Left kidney (tissue), 2 donors: Measurements from ENCODE around the gene SBNO2. TPM values are rescaled to one million over a fixed set of nuclear protein-coding genes. Genes with fewer than 3 reads are reported as not detected.
A peak's percentile ranks its signal among the peaks of the same experiment; 100 is the strongest.

Experiments used
- DNase-seq: peaks from one replicate; pipeline ENCODE4 v3.0.0-alpha.2; 2013
- polyA plus RNA-seq: library from polyadenylated mRNA; unstranded; fragments of 120-200 nt; gene quantifications from one replicate; pipeline ENCODE4 v1.2.1, GENCODE V29; 2013; ENCODE audit not compliant: insufficient read length

SBNO2 gene
- polyA plus RNA-seq, 1 donor, result 15.1 TPM

GRCh38 chr19:1073063-1073955 lies 100.8 kb downstream of the SBNO2 start:
- no peak for DNase-seq

- no peak for DNase-seq
These were observed 101.6 kb downstream of the SBNO2 start for GRCh38 chr19:1072371-1073015.

GRCh38 chr19:1070931-1071791 lies 102.9 kb downstream of the SBNO2 start:
- DNase-seq, result no peak

GRCh38 chr19:1070576-1070930 lies 103.5 kb downstream of the SBNO2 start:
- no peak for DNase-seq

DNA sequence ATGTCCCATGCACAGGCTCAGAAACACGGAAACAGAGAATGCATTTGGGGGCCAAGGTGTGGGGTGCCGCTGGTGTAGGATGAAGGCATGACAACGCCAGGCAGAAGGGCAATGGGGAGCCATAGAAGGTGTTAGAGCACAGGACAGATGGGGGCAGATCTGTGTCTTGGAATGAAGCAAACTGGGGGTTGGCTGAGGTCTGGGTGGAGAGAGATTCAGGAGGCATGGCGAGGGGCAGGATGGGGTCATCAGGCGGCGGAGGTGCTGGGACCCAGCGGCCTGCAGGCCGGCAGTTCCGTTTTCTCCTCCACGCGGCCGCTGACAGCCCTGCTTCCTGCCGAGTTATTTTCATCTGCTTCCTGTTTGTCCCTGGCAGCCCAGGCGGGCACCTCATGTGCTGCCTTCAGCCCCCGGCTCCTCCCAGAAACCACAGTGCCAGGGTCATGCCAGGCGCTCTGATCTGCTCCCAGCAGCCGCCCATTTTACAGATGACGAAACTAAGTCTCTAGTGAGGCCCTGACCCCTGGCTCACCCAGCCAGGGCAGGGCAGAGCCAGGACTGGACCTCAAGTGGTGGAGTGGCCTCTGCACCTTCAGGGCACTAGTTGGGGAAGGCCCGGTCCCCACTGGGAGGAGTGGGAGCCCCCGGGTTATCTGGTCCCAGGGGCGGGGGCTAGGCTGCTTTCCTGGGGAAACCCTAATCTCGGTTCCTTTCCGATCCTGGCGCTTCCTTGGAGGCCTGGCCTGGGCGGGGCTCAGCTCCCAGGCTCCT lies 104.9 kb downstream of the SBNO2 start:
- no peak for DNase-seq

DNA sequence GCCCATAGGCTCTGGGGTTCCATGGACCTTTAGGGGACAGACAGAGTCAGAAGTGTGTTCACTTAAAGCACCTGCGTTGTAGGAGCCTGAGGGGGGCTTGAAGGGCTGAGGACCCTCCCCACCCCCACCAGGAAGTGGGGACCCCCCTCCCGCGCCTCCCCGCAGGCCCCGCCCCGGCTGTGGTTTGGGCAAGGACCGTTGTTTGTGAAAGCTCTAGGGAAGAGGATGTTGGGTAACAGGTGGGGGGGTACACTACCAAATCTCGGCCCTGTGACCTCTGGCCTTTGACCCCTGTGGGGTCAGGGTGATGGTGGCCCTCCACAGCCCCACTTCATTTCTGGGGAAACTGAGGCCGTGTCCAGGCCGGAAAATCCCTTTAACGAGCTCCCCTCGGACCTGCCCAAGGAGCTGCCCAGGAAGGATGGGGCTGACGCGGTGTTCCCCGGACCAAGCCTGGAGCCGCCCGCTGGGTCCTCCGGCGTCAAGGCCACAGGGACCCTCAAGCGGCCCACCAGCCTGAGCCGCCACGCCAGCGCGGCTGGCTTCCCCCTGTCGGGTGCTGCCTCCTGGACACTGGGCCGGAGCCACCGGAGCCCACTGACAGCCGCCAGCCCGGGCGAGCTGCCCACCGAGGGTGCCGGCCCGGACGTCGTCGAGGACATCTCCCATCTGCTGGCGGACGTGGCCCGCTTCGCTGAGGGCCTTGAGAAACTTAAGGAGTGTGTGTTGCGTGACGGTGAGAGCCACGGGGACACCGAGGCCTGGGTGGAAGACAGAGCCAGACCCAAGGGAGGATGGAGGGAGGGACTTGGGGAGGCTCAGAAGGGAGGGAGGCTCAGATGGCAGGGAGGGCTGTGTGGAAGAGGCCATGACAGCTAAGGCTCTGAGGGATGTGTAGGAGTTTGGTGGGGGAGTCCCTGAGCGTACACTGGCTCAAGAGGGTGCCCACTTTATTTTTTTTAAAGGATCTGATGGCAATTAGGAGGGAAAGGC lies 105.8 kb downstream of the SBNO2 start:
- no peak for DNase-seq

DNA sequence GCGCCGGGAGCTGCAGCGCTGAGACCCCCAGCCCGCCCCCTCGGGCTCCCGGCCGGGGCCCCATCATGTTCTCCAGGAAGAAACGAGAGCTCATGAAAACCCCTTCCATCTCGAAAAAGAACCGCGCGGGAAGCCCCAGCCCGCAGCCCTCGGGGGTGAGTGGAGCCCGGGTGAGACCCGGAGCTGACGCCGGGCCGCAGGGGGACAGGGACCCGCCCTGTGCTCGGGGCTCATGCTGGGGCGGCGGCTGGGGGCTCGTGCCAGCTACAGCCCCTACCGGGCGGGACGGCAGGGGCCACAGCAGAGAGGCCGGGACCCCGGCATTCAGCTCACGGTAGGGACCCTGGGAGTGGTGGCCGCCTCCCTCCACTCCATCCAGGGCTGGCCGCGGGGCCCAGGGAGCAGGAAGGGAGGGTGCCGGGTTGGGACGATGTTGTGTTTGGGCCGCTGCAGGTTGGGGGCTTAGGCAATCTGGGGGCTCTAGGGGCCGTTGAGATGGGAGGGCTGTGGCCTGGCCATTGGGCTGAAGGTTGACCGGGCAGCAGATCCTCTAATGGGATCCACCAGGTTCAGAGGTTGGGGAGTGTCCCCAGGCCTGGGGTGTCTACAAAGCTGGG lies 106.6 kb downstream of the SBNO2 start:
- DNase-seq, result no peak

- DNase-seq, result no peak
These were observed 107.2 kb downstream of the SBNO2 start, which contains the start of gene ARHGAP45 for GRCh38 chr19:1066748-1067340. Gene ARHGAP45, plus strand, starts transcription at chr19:1067167. Its CDS starts 239 bp downstream, at chr19:1067406.

DNA sequence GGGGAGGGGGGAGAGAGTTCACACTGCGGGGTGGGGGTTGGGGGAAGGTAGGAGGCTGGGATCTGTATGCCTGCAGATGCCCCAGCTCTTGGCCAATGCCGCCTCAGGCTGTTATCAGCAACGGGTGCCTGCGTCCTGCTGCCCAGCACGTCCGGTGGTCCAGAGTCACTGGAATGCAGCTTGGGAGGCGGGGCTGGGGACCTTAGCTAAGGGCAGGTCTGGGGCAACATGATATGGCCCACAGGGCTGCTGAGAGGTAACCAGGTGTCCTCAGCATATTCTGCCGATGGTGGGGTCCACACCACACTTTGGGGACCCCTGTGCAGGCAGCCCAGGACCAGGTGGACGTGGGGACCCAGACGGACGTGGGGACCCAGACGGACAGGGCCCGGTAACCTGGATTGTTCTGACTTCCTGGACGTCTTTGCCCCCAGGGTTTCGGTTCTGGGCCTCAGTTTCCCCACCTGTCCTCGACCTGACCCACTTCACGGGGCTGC lies 107.8 kb downstream of the SBNO2 start:
- no peak for DNase-seq

DNA sequence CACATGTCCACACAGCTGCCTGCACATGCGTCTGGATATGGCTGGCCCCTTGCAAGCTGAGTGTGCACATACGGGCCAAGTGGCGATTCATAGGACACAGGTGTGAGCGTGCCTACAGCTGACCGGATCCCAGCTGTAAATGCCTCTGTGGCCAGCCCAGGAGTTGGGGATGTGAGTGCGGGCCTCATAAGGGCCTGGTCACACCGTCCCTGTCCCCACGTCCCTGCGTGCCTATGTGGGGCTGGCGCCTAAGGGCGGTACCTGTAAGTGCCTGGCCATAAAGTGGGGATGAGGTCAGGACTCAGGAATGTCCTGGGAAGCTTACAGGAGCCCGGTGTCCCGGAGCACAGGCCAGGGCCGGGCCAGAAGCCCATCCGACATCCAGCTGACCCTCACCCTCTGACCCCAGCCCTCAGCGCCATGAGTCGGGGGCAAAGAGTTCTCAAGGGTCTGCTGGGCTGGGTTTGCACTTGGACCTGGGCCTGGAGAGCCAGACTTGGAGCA lies 108.4 kb downstream of the SBNO2 start:
- DNase-seq, result no peak

DNA sequence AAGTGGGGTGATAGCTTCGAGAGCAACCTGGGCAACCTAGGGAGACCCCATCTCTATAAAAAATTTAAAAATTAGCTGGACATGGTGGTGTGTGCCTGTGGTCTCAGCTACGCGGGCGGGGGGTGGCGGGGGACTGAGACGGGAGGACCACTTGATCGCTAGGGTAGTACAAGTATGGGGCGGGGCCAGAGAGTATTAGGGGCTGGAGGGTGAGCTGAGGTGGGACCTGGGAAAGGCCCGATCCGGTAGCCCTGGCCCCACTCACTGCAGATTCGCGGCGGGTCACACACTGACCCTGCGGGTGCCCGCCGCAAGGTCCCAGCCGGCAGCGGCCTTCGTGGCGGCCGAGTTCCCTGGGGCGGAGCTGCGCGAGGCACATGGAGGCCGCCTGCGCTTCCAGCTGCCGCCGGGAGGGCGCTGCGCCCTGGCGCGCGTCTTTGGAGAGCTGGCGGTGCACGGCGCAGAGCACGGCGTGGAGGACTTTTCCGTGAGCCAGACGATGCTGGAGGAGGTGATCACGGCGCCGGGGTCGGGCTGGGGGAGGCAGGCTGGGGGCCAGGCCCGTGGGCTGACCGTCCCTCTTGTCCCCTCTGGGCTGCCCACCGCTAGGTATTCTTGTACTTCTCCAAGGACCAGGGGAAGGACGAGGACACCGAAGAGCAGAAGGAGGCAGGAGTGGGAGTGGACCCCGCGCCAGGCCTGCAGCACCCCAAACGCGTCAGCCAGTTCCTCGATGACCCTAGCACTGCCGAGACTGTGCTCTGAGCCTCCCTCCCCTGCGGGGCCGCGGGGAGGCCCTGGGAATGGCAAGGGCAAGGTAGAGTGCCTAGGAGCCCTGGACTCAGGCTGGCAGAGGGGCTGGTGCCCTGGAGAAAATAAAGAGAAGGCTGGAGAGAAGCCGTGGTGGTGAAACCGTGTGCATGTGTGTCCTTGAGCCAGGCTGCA lies 109.1 kb downstream of the SBNO2 start:
- DNase-seq, result peak; percentile 53

- DNase-seq, result no peak
These were observed 110.0 kb downstream of the SBNO2 start for GRCh38 chr19:1063909-1064660.

- no peak for DNase-seq
These were observed 110.8 kb downstream of the SBNO2 start for GRCh38 chr19:1063030-1063908.

GRCh38 chr19:1062387-1063029 lies 111.6 kb downstream of the SBNO2 start:
- no peak for DNase-seq

GRCh38 chr19:1061987-1062386 lies 112.1 kb downstream of the SBNO2 start:
- DNase-seq, result no peak

- DNase-seq, result no peak
These were observed 113.4 kb downstream of the SBNO2 start for GRCh38 chr19:1060689-1061088.
